COLO829 (cell line): Measurements from ENCODE around the gene TMEM86B.

ENCODE experiments used
- DNase-seq: peaks from one replicate; pipeline ENCODE4 v3.0.0; 2012; ENCODE audit warnings: low spot score

The TMEM86B gene

DNA sequence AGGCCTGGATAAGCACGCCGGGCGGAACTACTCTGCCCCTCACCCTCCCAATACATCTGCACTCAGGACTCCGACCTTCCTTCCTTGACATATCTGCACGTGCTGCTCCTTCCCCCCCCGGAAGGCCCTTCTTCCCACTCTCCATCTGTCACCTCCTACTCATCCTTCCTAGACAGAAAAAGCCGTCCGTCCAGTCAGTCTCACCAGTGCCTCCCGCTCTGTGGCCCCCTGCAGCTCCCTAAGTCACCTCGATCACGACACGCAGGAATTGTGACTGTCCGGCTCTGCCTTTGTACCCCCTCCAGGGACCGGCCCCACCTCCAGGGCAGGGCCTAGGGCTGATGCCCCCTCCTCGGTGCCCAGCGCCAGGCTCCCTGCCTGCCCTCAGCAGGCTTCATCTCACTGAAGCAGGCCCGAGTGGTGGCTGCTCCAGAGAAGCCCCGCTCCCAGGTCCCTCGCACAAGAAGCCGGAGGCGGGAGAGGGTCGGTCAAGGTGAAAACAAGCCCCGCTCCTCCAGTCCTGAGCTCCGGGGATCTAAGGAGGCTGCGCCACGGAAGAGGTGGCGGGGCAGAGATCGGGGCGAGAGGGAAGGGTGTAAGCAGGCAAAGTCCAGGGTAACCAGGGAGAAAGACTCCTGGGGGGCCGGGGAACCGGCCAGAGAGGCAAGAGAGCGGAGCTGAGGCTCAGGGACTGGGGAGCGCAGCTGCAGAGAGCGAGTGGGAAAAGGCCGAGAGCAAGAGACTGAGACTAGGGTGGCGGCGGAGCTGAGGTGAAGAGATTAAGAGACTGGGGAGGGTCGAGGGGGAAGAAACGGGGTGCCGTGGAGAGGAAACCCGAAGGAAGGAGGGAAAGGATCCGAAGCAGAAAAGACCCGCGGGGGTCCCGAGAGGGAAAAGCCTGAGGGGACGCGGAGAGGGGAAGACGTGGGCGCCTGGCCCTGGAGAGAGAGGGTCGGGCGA, 29.2 kb upstream of the TMEM86B start:
- no peak for DNase-seq

DNA sequence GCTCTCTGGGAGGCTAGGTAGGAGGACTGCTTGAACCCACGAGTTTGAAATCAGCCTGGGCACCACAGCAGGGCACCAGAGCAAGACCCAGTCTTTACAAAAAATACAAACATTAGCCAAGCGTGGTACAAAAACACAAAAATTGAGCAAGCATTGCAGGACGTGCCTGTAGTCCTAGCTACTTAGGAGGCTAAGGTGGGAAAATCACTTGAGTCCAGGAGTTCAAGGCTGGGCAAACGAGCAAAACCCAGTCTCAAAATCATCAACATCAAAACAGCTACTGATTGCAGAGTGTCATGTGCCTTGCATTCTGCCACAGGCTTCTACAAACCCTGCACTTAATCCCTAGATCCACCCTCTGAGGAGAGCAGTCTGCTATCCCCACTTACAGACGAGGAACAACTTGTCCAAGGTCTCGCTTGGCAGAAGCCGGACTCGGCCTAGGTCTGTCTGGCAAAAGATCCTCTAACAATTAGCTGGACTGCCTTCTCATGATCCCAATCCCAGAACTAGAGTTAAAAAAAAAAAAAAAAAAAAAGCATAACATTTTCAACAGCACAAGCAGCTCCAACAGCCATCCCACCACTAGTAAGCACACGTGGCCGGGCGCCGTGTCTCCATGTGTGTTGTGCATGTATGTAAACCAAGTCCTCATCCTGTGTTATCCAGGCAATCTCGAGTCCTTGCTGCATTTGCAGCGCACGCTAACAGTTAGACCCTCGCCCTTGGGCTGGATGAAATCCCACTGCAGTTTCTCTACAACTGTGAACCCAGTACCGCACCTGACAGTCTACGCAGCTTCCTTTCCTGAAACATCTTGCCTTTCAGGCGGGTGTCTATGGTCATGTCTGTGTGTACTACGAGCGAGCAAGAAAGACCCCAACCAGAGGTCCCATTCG, 28.2 kb upstream of the TMEM86B start:
- DNase-seq, result no peak

DNA sequence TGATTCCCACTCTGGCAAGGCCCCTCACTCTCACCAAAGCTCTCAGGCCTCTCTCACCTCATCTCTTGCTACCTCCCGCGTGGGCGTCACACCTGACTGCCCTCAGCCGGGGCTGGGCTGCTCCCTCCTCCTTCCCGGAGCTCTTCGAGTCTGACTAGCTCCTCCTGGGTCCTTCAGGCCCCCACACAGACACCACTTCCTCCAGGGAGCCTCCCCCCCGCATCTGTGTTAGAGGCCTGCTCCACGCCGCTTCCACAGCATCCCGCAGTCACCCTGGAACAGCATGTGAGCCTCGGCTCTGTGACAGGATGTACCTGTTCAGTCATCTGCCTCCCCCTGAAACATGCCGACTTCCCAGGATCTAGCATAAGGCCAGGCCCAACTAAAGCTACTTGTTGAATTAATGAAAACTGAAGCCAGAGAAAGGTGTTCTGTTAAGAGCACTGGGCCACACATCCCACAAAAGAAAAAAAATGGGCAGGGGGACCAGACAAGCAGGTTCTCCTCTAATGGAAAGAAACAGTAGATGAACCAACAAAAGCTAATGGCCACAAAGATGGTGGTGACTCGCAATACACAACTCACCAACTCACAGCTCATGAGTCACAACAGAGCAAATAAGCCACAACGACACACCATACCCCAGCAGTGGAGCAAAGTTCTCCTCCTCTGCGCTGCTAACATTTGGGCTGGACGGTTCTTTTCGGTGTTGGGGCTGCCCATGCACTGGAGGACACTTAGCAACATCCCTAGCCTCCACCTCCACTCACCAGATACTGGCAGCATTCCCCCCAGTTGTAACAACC, 27.3 kb upstream of the TMEM86B start:
- no peak for DNase-seq

DNA sequence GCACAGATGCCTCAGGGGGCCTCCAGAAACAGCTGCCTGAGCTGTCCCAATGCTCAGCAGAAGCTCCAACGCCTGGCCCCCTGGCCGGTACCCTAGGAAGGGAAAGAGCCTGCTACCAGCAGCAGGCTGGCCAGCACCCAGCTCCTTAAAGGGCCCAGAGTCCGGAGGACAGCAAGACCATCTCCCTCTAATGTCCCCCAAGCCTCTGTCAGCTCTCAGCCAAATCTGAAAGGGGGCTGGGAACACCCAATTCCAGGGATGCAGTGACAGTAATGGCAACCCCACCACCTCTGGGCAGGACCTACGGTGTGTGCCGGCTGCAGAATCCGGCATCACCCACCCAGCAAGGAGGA, 26.0 kb upstream of the TMEM86B start:
- DNase-seq, result no peak

DNA sequence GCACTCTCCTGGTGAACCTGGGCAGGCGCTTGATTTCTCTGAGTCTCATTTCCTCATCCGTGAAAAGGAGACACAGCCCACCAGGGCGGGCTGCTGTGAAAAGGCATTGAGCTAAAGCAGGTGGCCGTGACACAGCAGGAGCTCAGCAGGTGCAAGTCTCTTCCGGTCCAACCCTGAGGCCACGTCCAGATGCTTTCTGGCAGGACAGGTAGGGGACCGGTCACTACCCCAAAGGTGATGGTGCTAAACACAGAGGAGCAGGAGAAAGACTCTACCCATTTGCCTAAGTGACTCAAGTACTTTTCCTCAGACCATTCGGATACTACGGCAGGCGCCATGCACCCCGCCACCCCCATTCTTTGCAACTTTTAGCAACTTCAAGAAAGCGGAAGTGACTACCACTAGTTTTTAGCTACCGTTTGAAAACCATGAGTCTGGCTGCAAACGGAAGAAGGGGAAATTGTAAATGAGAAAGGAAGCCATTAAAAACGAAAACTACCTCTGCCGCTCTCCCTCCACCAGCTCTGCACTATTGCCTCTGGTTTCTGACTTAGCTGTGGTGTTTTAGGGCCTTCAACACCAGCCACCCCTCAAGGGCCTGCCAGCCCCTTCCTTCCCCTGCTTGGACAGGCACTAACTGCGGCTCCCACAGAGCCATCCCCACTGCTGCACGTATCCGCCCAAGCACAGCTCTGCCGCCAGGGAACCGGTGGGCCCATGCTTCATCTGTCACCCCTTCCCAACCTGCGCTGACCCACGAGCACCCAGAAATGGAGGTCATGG, 25.5 kb upstream of the TMEM86B start:
- no peak for DNase-seq

DNA sequence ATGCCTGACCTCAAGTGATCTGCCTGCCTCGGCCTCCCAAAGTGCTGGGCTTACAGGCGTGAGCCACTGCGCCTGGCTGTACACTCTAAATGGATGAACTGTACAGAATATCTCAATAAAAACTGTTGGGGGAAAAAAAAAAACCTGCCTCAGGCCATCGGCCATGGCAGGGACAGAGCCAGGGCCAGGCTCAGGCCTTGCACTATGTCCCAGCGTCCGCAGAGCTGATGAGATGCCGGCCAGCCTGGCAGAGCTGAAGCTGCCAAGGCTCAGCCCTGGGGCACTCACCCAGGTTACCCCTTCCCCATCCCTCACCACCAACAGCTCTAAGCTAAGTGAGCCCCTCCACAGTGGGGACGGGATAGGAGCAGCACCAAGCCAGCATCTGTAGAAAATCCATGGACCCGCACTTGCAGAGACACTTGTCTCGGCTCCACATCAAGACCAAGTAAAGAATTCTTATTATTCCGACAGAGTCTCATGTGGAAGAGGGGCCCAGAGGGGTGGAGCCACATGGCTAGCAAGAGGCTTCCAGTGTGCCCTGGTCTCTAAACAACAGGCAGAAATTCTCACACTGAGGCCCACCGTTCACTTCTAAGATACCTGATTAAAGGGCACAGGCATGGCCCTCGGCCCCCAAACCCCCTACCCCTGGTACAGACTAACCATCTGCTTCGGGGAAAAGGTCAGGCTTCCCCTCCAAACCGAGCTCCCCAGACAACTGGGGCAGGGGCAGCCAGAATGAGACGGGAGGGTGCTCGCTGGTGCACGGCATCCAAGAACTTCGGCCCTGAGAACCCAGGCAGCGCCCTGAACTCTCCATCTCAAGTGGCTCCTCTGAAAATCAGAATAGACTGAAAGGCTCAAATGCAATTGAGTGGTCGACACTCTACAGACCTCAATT, 24.4 kb upstream of the TMEM86B start:
- no peak for DNase-seq

DNA sequence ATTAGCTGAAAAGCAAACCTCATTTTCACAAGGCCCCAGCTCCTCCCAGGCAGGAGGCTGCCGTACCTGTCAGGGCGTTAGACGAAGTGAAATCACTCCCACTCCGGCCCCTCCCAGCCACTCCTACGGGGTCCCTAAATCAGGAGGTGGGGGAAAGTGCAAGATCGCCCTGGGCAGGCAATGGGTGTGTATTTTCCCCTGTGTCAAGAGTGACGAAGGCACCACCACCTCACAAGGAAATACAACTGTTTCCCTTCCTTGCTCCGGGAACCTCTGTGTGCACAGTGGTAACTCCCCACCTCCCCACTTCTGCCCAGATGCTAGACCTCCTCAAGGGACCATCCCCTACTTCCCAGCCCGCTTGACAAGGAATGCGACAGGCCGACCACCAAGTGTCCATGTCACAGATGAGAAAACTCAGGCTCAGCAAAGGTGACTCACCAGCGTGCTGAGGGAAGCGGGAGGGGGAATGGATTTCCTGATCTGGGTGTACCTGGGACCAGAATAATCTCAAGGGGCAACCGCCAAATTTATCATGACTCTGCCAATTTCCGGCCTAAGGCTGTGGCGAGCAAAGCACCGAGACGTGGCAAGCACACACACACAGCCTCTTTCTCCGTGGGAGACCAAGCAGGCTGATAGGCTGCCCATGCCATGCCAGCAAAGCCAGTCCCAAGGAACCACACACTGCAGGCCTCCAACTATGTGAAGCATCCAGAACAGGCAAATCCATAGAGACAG, 22.9 kb upstream of the TMEM86B start:
- no peak for DNase-seq

DNA sequence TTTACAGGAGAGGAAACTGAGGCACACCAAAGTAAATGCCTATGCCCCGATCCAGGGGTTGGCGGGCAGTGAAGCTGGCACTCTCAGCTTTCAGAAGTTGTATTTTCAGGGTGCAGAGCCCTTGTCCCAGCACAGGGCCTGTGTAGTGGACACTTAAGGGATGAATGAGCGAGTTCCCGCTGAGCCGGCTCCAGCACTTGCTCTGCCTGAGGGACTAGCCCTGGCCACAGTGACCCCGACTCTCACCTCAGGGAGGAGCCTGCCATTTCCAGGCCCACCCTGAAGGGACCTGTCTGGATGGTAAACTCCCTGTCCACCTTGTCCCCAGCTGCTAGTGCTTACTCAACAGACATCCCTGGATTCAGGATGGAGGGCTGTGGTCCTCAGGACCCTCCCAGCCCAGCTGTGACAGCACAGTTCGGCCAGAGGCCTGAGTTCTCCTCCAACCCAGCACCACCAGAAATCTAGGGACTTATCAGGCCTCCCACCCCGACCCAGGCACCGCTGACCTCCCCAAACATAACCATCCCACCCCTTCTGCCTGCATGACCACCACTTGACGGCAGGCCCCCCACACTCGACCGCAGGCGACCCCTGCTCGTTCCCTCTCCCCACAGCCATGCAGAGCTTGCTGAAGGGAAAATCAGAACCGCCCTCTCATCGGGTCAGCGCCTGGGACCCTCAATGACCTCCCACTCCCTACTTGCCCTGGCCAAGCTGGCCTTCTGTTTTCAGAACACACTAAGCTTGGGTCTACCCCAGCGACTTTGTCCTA, 21.9 kb upstream of the TMEM86B start:
- DNase-seq, result no peak

DNA sequence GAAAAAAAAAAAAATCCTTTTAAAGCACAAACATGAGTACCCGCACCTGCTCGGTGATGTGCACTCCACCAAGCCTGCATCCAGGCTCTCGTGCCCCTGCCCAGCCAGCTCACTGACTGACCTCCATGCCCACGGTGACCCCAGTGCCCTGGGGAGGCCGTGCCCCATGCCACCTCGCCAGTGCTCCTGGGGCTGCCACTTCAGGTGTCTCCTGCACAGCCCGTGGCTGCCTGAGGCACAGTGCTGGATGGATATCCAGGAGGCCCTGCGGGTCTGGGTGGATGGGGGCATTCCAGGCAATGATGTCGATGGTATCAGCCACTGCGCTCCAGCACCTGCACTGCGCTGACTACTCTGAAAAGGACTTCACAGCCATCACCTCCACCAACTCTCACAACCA, 21.3 kb upstream of the TMEM86B start:
- no peak for DNase-seq

DNA sequence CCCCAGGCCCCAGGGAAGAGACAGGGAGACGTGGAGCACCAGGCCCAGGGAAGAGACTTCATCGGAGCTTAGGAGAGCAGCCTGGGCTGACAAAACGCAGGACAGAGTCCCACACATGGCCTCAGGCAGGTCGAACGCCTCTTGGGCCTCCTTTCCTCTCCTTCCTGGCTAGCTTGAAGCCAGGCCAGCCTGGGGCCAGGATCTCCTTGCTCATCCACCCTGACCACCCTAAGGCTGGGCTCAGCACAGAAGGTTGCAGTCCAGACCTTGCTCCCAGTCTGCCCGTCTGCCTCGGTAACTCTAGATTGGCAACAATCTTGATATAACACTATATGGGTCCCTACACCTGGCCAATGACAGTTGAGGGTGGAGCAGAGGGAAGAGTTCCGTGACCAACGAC, 20.1 kb upstream of the TMEM86B start:
- no peak for DNase-seq

DNA sequence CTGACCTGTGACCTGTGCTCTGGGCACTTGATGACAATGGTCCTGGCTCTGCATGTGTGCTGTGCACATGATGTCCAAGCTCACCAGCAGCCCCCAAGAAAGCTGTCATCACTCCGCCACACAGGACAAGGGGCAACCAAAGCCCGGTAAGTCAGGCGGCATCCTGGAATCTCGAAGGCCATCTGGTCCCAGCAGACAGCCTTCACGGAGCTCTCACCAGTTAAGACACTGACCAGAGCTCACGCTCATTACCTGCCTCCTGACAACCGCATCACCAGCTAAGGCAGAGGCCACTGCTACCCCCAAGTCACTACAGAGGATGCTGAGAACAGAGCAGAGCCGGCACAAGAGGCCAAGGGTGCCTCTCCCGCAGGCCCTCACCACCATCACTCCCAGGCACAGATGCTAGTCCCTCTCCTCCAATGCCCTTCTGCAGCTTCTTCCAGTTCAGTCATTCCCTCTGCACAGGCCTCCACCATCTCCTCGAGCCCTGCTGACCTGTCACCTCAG, 19.7 kb upstream of the TMEM86B start:
- DNase-seq, result no peak

DNA sequence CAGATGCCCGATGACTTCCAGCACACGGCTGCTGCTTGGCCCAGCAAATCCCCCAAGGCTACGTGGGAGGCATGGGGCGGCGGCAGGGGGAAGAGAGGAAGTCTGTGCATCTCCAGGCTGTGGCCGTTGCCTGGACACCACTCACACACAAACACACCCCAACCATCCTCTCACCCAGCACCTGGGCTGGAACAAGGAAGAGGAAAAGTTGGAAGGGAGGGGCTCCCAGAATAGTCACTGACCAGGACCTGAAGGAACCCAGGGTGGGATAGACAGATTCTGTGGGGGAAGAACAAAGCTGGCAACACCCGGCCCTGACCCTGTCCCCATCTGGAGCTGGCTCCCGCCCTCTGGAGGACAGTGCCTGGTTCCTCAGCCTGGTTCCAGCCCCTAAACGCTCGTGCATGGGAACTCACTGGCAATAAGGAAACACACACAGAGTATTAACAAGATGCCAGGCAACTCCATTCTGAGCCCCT, 19.1 kb upstream of the TMEM86B start:
- DNase-seq, result peak; percentile 12

DNA sequence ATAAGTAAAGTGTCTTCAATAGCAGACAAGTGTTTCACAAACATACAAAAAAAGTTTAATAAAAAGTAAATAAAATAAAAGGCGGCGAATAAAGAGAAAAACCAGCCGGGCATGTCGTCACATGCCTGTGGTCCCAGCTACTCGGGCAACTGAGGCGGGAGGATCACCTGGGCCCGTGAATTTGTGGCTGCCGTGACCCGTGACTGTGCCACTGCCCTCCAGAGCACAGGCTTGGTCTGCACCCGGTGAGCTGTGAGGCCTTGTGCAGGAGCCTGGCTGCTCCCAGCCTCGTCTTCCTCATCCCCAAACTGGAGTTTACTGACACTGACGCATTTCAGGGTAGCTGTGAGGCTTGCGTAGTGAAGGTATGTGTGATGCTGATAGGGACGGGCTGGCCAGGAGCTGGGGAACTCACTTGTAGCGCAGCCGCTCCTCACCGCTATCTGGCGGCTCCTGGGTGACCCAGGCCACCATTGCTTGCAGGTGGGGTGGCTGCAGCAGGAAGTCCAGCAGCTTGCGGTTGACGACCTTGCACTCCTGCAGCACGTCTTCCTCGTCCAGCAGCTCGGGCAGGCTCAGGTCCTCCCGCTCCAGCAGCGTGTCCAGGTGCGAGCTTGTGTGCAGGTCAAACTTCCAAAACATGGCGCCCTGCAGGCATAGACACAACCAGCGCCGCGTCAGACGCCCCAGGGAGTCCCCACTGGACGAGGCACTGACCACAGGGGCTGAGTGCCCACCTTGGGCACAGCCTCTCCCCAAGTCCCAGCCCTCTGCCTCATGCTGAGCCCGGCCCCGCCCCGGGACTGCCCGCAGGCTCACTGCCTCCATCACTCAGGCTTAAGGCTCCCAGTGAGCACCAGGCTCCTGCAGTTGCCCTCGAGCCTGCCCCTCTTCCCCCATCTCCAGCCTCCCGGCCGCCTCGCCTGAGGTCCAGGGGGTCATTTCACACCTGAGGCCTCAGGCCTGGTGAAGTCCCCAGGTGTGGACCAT, 18.2 kb upstream of the TMEM86B start:
- DNase-seq, result no peak

DNA sequence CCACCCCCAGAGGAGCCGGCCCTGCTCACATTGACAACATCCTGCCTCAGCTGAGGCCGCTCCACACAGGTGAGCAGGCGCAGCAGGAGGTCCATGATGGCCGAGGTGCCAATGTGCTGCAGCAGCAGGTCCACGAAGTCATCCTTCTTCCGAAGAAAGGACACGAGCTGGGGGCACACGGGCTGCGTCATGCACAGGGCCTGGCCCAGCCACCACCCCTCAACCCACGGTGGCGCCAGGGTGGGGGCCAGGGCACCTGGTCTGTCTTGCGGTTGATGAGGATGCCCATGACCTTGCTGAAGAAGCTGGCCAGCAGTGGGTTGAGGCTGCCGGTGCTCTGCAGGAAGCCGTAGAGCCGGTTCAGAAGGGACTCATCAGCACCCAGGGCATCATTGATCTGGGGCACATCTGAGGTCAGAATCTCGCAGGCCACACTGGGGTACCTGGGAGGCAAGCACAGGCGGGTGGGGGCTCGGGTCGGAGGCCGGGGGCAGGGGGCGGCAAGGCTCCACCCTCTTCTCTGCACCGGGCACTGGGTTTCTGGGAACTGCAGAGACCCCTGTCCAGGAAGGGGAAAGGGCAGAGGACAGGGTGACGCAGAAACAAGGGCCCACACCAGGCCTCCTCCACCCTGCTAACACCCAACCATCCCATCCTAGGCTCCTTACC, 16.8 kb upstream of the TMEM86B start:
- DNase-seq, result no peak

DNA sequence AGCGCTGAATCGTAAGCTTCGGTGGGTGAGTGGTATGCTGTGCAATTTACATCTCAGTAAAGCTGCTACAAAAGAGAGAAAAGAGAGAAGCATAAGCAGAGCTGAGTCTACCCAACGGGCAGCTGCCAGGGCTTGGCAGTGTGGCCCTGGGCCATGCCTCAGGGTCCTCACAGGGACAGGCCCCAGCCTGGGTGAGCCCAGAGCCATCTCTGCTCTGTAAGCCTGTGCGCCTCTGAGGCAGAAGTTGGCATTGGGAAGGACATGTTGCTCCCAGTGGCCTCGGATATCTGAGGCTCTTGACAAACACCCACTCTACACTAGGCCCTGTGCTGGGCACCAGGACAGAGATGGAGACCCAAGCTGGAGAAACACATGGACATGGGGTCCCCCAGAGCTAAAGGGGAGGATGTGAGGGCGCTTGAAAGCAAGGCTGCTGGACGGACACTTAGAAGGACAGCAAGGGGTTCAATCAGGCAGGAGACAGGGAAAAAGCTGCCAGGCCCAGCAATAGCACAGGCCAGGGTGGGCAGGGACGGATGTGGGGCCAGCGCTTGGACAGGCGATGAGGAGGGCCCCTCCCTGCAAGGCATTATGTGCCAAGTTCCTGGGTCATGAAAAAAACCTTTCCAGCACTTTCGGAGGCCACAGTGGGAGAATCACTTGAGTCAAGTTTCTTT, 15.6 kb upstream of the TMEM86B start:
- DNase-seq, result no peak

DNA sequence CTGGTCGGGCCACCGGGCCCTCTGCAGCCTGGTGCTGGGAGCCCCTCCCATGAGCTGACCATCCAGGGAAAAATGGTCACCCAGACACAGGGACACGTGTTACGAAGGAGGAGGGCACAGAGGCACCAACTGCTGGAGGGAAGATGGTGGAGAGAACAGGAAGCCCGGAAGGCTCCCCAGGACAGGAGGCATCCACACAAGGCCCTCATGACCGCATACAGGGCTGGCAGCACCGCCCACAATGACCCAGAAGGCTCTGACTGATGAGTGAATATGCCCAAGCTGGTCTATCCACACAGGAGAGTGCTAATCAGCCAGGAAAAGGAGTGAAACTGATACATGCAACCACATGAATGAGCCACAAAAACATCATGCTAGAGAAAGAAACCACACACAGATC, 14.0 kb upstream of the TMEM86B start:
- DNase-seq, result no peak
